Skeletal muscle tissue (tissue), 4 donors: ENCODE measurements around the gene MZF1. TPM values are rescaled to one million over a fixed set of nuclear protein-coding genes. Genes with fewer than 3 reads are reported as not detected.
"Not testable (repeated sequence)": the region's sequence is repeated elsewhere in the genome, so short reads cannot be mapped to it uniquely, and the experiment has no call there.

Experiments
- H3K27ac ChIP-seq: one replicate; pipeline ENCODE4 v1.7.0; 2013; ENCODE audit warnings: mild to moderate bottlenecking, low read depth, low read length, inconsistent platforms
- H3K27me3 ChIP-seq, 3 donors: one replicate each; pipeline ENCODE4 v1.7.0; 2013; ENCODE audit warnings: low read length in 3 of 3; ENCODE audit not compliant: control insufficient read depth in 3 of 3, insufficient read depth in 3 of 3
- H3K36me3 ChIP-seq, 3 donors: one replicate each; pipeline ENCODE4 v1.7.0; 2013; ENCODE audit warnings: low read length in 3 of 3; ENCODE audit not compliant: control insufficient read depth in 3 of 3, insufficient read depth in 3 of 3
- H3K4me1 ChIP-seq, 3 donors: one replicate each; pipeline ENCODE4 v1.7.0; 2013; ENCODE audit warnings: low read length in 3 of 3, mild to moderate bottlenecking in 3 of 3; ENCODE audit not compliant: control insufficient read depth in 3 of 3, insufficient read depth in 3 of 3
- H3K4me3 ChIP-seq, 3 donors: one replicate each; pipeline ENCODE4 v1.7.0; 2013; ENCODE audit warnings: low read length in 3 of 3
- H3K9ac ChIP-seq, 3 donors: one replicate each; pipeline ENCODE4 v1.7.0; 2013; ENCODE audit warnings: low read length in 3 of 3, mild to moderate bottlenecking in 3 of 3, moderate library complexity in 2 of 3, low read depth in 1 of 3
- H3K9me3 ChIP-seq, 3 donors: one replicate each; pipeline ENCODE4 v1.7.0; 2013; ENCODE audit warnings: low read length in 3 of 3; ENCODE audit not compliant: control insufficient read depth in 3 of 3
- total RNA-seq: library from RNA; depleted of rRNA; stranded (reverse); fragments of >200 nt; gene quantifications from one replicate; pipeline ENCODE4 v1.2.3, GENCODE V29; 2014
- donor health status: Osteomylitis.

MZF1 gene
- 6.8 TPM for total RNA-seq

GRCh38 chr19:58572818-58573657 is at the start of gene MZF1:
Gene MZF1, minus strand, starts transcription at chr19:58573335. Its CDS starts 1,946 bp downstream, at chr19:58571389.
- H3K4me3 ChIP-seq: peak within 1 kb of the TSS; percentile 94 to 99 (median 97)
- peaks cover 15 to 30% (median 19%) of the 10 kb centered on the region in 3 donors for H3K4me1 ChIP-seq
- H3K9me3 ChIP-seq: no peaks in the 10 kb centered on the region
- peaks cover 17 to 26% (median 24%) of the 10 kb centered on the region in 3 donors for H3K36me3 ChIP-seq
- peak within 1 kb of the TSS; percentile 97 for H3K27ac ChIP-seq
- no peaks in the 10 kb centered on the region for H3K27me3 ChIP-seq
- H3K9ac ChIP-seq: peak within 1 kb of the TSS; percentile 86 to 98 (median 97)

- H3K27me3 ChIP-seq, H3K4me1 ChIP-seq, H3K27ac ChIP-seq, H3K9ac ChIP-seq, H3K36me3 ChIP-seq, H3K9me3 ChIP-seq, H3K4me3 ChIP-seq: not testable (repeated sequence)
Observed at GRCh38 chr19:58607213-58607612, 34.1 kb upstream of the MZF1 start.

- not testable (repeated sequence) for H3K9ac ChIP-seq, H3K4me3 ChIP-seq, H3K9me3 ChIP-seq, H3K27ac ChIP-seq, H3K36me3 ChIP-seq, H3K27me3 ChIP-seq, H3K4me1 ChIP-seq
Observed at GRCh38 chr19:58606251-58606896, 33.2 kb upstream of the MZF1 start.

DNA sequence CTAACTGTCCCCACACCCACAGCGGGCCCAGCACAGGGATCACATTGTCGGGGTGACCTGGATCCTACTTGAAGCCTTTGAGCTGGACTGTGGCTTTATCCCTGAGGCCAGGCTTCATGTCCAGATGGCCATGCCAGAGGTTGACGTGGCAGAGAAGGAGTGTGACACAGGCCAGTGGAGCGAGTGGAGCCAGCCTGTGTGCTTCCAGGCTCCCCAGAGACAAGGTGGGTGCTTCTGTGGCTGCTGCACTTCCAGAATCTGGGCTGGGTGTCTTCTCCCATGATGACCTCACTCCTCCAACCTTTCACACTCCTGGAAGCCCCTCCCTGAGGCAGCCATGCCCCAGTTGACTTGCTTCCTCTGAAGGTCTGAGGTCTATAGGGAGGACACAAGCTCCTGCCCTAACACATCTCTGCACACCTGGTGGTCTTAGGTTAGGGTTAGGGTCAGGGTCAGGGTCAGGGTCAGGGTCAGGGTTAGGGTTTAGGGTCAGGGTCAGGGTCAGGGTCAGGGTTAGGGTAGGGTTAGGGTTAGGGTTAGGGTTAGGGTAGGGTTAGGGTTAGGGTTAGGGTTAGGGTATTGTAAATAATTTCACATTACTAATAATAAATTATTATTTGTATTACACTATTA is 13.1 kb upstream of the MZF1 start:
- no peak overlapping the region for H3K9ac ChIP-seq
- no peak overlapping the region for H3K27ac ChIP-seq
- H3K27me3 ChIP-seq: no peaks in the 10 kb centered on the region
- H3K9me3 ChIP-seq: no peaks in the 10 kb centered on the region
- peaks cover 7 to 19% (median 18%) of the 10 kb centered on the region in 3 donors for H3K36me3 ChIP-seq
- H3K4me3 ChIP-seq: no peak overlapping the region
- H3K4me1 ChIP-seq: peaks cover 3% of the 10 kb centered on the region in 3 donors

- Histone ChIP-seq H3K4me3 (no peak overlapping the region), H3K27me3 (no peaks in the 10 kb centered on the region), H3K9ac (no peak overlapping the region), H3K9me3 (no peaks in the 10 kb centered on the region), H3K4me1 (peaks cover 3 to 9% (median 9%) of the 10 kb centered on the region in 3 donors), H3K27ac (no peak overlapping the region), H3K36me3 (peaks cover 7 to 19% (median 18%) of the 10 kb centered on the region in 3 donors)
Observed at GRCh38 chr19:58585442-58586132, 12.5 kb upstream of the MZF1 start.

GRCh38 chr19:58584498-58585441 is 11.6 kb upstream of the MZF1 start:
- Histone ChIP-seq H3K36me3 (peaks cover 7 to 19% (median 18%) of the 10 kb centered on the region in 3 donors), H3K27me3 (no peaks in the 10 kb centered on the region), H3K27ac (no peak overlapping the region), H3K4me3 (no peak overlapping the region), H3K4me1 (peaks cover 3 to 9% (median 9%) of the 10 kb centered on the region in 3 donors), H3K9ac (no peak overlapping the region), H3K9me3 (no peaks in the 10 kb centered on the region)

GRCh38 chr19:58582985-58583384 is 9.8 kb upstream of the MZF1 start:
- Histone ChIP-seq H3K36me3 (peaks cover 7 to 23% (median 20%) of the 10 kb centered on the region in 3 donors), H3K9me3 (no peaks in the 10 kb centered on the region), H3K27me3 (no peaks in the 10 kb centered on the region), H3K4me3 (no peak overlapping the region), H3K4me1 (peaks cover 3 to 13% (median 9%) of the 10 kb centered on the region in 3 donors), H3K9ac (no peak overlapping the region), H3K27ac (no peak overlapping the region)

DNA sequence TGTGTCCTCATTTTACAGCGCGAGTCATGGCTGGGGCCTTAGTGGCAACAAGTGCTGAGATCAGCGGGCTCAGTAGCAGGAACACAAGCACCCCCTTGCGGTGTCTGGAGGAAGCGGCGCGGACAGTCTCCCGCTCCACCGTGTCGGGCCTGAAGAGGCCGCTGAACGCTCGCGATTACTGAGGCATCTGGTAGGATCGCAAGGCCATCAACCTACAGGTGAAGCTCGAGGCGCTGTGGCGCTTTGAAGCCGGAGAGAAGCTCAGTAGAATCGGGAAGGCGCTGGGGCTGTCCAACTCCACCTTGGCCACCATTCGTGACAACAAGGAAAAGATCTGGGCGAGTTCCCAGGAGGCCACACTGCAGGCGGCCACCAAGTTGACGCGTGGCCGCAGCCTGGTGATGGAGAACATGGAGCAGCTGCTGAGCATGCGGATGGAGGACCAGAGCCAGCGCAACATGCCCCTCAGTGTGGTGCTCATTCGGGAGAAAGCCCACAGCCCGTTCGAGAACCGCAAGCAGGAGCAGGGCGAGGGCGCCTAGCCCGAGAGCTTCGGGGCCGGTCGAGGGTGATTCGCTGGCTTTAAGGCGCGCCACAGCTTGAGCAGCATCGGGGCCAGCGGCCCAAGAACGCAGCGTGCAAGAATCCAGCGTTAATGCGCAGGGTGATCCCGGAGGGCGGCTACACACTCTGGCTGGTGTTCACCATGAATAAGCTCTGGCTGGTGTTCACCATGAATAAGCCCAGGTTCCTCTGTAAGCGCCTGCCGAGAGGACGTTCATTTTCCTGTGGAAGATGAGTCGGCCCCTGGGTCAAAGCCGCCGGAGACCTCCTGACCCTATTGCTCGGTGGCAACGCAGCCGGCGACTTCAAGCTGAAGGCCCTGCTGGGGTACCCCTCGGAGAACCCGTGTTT is 8.3 kb upstream of the MZF1 start:
- no peak overlapping the region for H3K4me3 ChIP-seq
- peak overlapping the region; percentile 66 for H3K27ac ChIP-seq
- no peaks in the 10 kb centered on the region for H3K27me3 ChIP-seq
- H3K36me3 ChIP-seq: peaks cover 7 to 23% (median 20%) of the 10 kb centered on the region in 3 donors
- H3K9ac ChIP-seq: peak overlapping the region in 2 of 3 donors; percentile 62 to 74
- no peaks in the 10 kb centered on the region for H3K9me3 ChIP-seq
- peaks cover 3 to 13% (median 9%) of the 10 kb centered on the region in 3 donors for H3K4me1 ChIP-seq
